ENCODE data around the gene HS2ST1.
"Not testable (repeated sequence)": the region's sequence is repeated elsewhere in the genome, so short reads cannot be mapped to it uniquely, and the experiment has no call there.

Gene HS2ST1

GRCh38 chr1:87061742-87062156, 147.3 kb downstream of the HS2ST1 start:
- TF ChIP-seq ELF4 (IDR thresholded peaks at IDR 0.05) (no peak), TARDBP (IDR thresholded peaks at IDR 0.05) (no peak), ZNF384 (IDR thresholded peaks at IDR 0.05) (no peak), FOXM1 (IDR thresholded peaks at IDR 0.05; ENCODE audit: borderline replicate concordance) (no peak), SP1 (IDR thresholded peaks at IDR 0.05) (no peak), NFRKB (IDR thresholded peaks at IDR 0.05) (no peak), LEF1 (IDR thresholded peaks at IDR 0.05; ENCODE audit: borderline replicate concordance) (no peak), BHLHE40 (IDR thresholded peaks at IDR 0.05; ENCODE audit: borderline replicate concordance) (no peak), SUZ12 (IDR thresholded peaks at IDR 0.05) (no peak), L3MBTL2 (conservative IDR thresholded peaks at IDR 0.05) (no peak), HDGF (IDR thresholded peaks at IDR 0.05; ENCODE audit: borderline replicate concordance) (no peak), FOXK2 (IDR thresholded peaks at IDR 0.05) (no peak), PKNOX1 (IDR thresholded peaks at IDR 0.05) (no peak), CTBP1 (IDR thresholded peaks at IDR 0.05; ENCODE audit: borderline replicate concordance) (no peak), ARNT (IDR thresholded peaks at IDR 0.05) (no peak), FOXA1 (IDR thresholded peaks at IDR 0.05) (no peak)
- ChIA-PET CTCF (no interaction called here), POLR2A (no interaction called here)
- no peak for DNase-seq (ENCODE audit: extremely low spot score)

- CTCF ChIA-PET = no interaction called here
- POLR2A ChIA-PET = no interaction called here
- DNase-seq (ENCODE audit: extremely low spot score) = no peak
- TF ChIP-seq ZNF384 (IDR thresholded peaks at IDR 0.05) (no peak), FOXM1 (IDR thresholded peaks at IDR 0.05; ENCODE audit: borderline replicate concordance) (no peak), HDGF (IDR thresholded peaks at IDR 0.05; ENCODE audit: borderline replicate concordance) (no peak), CTBP1 (IDR thresholded peaks at IDR 0.05; ENCODE audit: borderline replicate concordance) (no peak), SP1 (IDR thresholded peaks at IDR 0.05) (no peak), LEF1 (IDR thresholded peaks at IDR 0.05; ENCODE audit: borderline replicate concordance) (no peak), ELF4 (IDR thresholded peaks at IDR 0.05) (no peak), TARDBP (IDR thresholded peaks at IDR 0.05) (no peak), L3MBTL2 (conservative IDR thresholded peaks at IDR 0.05) (no peak), PKNOX1 (IDR thresholded peaks at IDR 0.05) (no peak), NFRKB (IDR thresholded peaks at IDR 0.05) (no peak), BHLHE40 (IDR thresholded peaks at IDR 0.05; ENCODE audit: borderline replicate concordance) (no peak), ARNT (IDR thresholded peaks at IDR 0.05) (no peak)
Measured at GRCh38 chr1:87062687-87063086, 148.3 kb downstream of the HS2ST1 start.

- no peak for DNase-seq (ENCODE audit: extremely low spot score)
- ChIA-PET POLR2A (interaction anchor here (0.6 kb wide), 1 partner anchor 160 kb away, joined by 3 read pairs; no protein-coding TSS in a partner anchor), CTCF (interaction anchor here (0.6 kb wide), 1 partner anchor 24 kb away, joined by 3 read pairs; no protein-coding TSS in a partner anchor)
- TF ChIP-seq CTBP1 (IDR thresholded peaks at IDR 0.05; ENCODE audit: borderline replicate concordance) (no peak), FOXA1 (IDR thresholded peaks at IDR 0.05) (no peak), ARNT (IDR thresholded peaks at IDR 0.05) (no peak), ZNF384 (IDR thresholded peaks at IDR 0.05) (no peak), SP1 (IDR thresholded peaks at IDR 0.05) (no peak), LEF1 (IDR thresholded peaks at IDR 0.05; ENCODE audit: borderline replicate concordance) (no peak), FOXM1 (IDR thresholded peaks at IDR 0.05; ENCODE audit: borderline replicate concordance) (no peak), HDGF (IDR thresholded peaks at IDR 0.05; ENCODE audit: borderline replicate concordance) (no peak), NFRKB (IDR thresholded peaks at IDR 0.05) (no peak), PKNOX1 (IDR thresholded peaks at IDR 0.05) (no peak), BHLHE40 (IDR thresholded peaks at IDR 0.05; ENCODE audit: borderline replicate concordance) (no peak), TARDBP (IDR thresholded peaks at IDR 0.05) (no peak), FOXK2 (IDR thresholded peaks at IDR 0.05) (no peak)
Measured at GRCh38 chr1:87064309-87064708, 149.9 kb downstream of the HS2ST1 start.

GRCh38 chr1:87064986-87065385, 150.6 kb downstream of the HS2ST1 start:
- ChIA-PET CTCF (interaction anchor here (0.6 kb wide), 1 partner anchor 21 kb away, joined by 3 read pairs; no protein-coding TSS in a partner anchor), POLR2A (no interaction called here)
- TF ChIP-seq CTBP1 (IDR thresholded peaks at IDR 0.05; ENCODE audit: borderline replicate concordance) = no peak
- no peak for TF ChIP-seq L3MBTL2 (conservative IDR thresholded peaks at IDR 0.05)
- no peak for TF ChIP-seq FOXA1 (IDR thresholded peaks at IDR 0.05)
- no peak for TF ChIP-seq NFRKB (IDR thresholded peaks at IDR 0.05)
- TF ChIP-seq FOXK2 (IDR thresholded peaks at IDR 0.05) = no peak
- TF ChIP-seq LEF1 (IDR thresholded peaks at IDR 0.05; ENCODE audit: borderline replicate concordance) = no peak
- no peak for TF ChIP-seq TARDBP (IDR thresholded peaks at IDR 0.05)
- no peak for TF ChIP-seq ELF4 (IDR thresholded peaks at IDR 0.05)
- TF ChIP-seq FOXM1 (IDR thresholded peaks at IDR 0.05; ENCODE audit: borderline replicate concordance) = no peak
- no peak for TF ChIP-seq HDGF (IDR thresholded peaks at IDR 0.05; ENCODE audit: borderline replicate concordance)
- no peak for TF ChIP-seq SP1 (IDR thresholded peaks at IDR 0.05)
- no peak for TF ChIP-seq ZNF384 (IDR thresholded peaks at IDR 0.05)
- no peak for TF ChIP-seq ARNT (IDR thresholded peaks at IDR 0.05)
- DNase-seq (ENCODE audit: extremely low spot score) = no peak

GRCh38 chr1:87066708-87067107, 152.3 kb downstream of the HS2ST1 start:
- DNase-seq (ENCODE audit: extremely low spot score); POLR2A ChIA-PET; CTCF ChIA-PET: not testable (repeated sequence)

GRCh38 chr1:87072411-87072810, 158.0 kb downstream of the HS2ST1 start:
- DNase-seq (ENCODE audit: extremely low spot score) = no peak
- CTCF ChIA-PET = no interaction called here
- POLR2A ChIA-PET = no interaction called here
- TF ChIP-seq ELF4 (IDR thresholded peaks at IDR 0.05) (no peak), TARDBP (IDR thresholded peaks at IDR 0.05) (no peak), FOXM1 (IDR thresholded peaks at IDR 0.05; ENCODE audit: borderline replicate concordance) (no peak), FOXA1 (IDR thresholded peaks at IDR 0.05) (no peak), LEF1 (IDR thresholded peaks at IDR 0.05; ENCODE audit: borderline replicate concordance) (no peak), CTBP1 (IDR thresholded peaks at IDR 0.05; ENCODE audit: borderline replicate concordance) (no peak), NFRKB (IDR thresholded peaks at IDR 0.05) (no peak), FOXK2 (IDR thresholded peaks at IDR 0.05) (no peak), ARNT (IDR thresholded peaks at IDR 0.05) (no peak), BHLHE40 (IDR thresholded peaks at IDR 0.05; ENCODE audit: borderline replicate concordance) (no peak), L3MBTL2 (conservative IDR thresholded peaks at IDR 0.05) (no peak)
